Upper lobe of right lung (tissue), 1 donor: ENCODE data around the gene CAPZB. TPM values are rescaled to one million over a fixed set of nuclear protein-coding genes. Genes with fewer than 3 reads are reported as not detected.

Experiments used
- ATAC-seq: fragments of 200-7000 bp; cut with Tn5 transposase; one replicate; pipeline ENCODE4 v1.9.1; 2020; ENCODE audit warnings: mild to moderate bottlenecking, moderate library complexity
- DNase-seq: peaks from one replicate; pipeline ENCODE4 v3.0.0-alpha.2; 2020
- H3K27ac ChIP-seq: fragments of 200-600 bp; one replicate; pipeline ENCODE4 v1.8.0; 2022
- H3K27me3 ChIP-seq: fragments of 200-600 bp; one replicate; pipeline ENCODE4 v1.8.0; 2022; ENCODE audit warnings: mild to moderate bottlenecking
- H3K36me3 ChIP-seq: fragments of 200-600 bp; one replicate; pipeline ENCODE4 v1.8.0; 2022
- H3K4me1 ChIP-seq: fragments of 200-600 bp; one replicate; pipeline ENCODE4 v1.8.0; 2022
- H3K4me3 ChIP-seq: fragments of 200-600 bp; one replicate; pipeline ENCODE4 v1.8.0; 2022; ENCODE audit warnings: mild to moderate bottlenecking
- H3K9me3 ChIP-seq: fragments of 200-600 bp; one replicate; pipeline ENCODE4 v1.8.0; 2022
- CTCF ChIP-seq: fragments of 200-600 bp; IDR thresholded peaks from one replicate; pipeline ENCODE4 v1.8.0; 2022; ENCODE audit warnings: antibody characterized with exemption
- intact Hi-C: fragments of 100-400 bp; cut with DNase I; formaldehyde crosslinking; loops from one replicate; pipeline ENCODE4 v1.11.0; 2022
- total RNA-seq: library from RNA; stranded (reverse); fragmentation: NEBNext Ultra II Directional; extraction: Animal tissue kit (Norgen Biotek cat#: 25700); gene quantifications from one replicate; pipeline ENCODE4 v1.2.1, GENCODE V29; 2021
- donor health status: DM: no; HTN: yes; CAD: no; lungs with severe emphysema.

Gene CAPZB
- total RNA-seq, 1 donor from 2014 or later, result 237 TPM

GRCh38 chr1:19400192-19400611, 85.1 kb downstream of the CAPZB start:
- ATAC-seq, result peak; percentile 48
- H3K4me3 ChIP-seq, result no peak overlapping the region
- H3K4me1 ChIP-seq, result peaks cover 51% of the 10 kb centered on the region

GRCh38 chr1:19398309-19398760, 87.0 kb downstream of the CAPZB start:
- H3K9me3 ChIP-seq, result no peaks in the 10 kb centered on the region
- H3K4me1 ChIP-seq, result peaks cover 49% of the 10 kb centered on the region
- ATAC-seq (peak; percentile 71), DNase-seq (no peak)
- peak overlapping the region; percentile 55 for H3K27ac ChIP-seq
- TF ChIP-seq CTCF, result peak; percentile 33
- no peaks in the 10 kb centered on the region for H3K27me3 ChIP-seq
- intact Hi-C loops, result no loop called here
- no peaks in the 10 kb centered on the region for H3K36me3 ChIP-seq
- H3K4me3 ChIP-seq, result no peak overlapping the region

More at GRCh38 chr1:19400192-19400611, 85.1 kb downstream of the CAPZB start:
- no peaks in the 10 kb centered on the region for H3K27me3 ChIP-seq
- TF ChIP-seq CTCF, result no peak
- DNase-seq, result no peak
- peak overlapping the region; percentile 58 for H3K27ac ChIP-seq
- H3K9me3 ChIP-seq, result no peaks in the 10 kb centered on the region
- no peaks in the 10 kb centered on the region for H3K36me3 ChIP-seq
- intact Hi-C loops, result no loop called here

GRCh38 chr1:19397217-19397945, 88.0 kb downstream of the CAPZB start:
- H3K27ac ChIP-seq, result peak overlapping the region; percentile 55
- DNase-seq, result no peak
- H3K4me3 ChIP-seq, result no peak overlapping the region
- no peak for TF ChIP-seq CTCF
- ATAC-seq, result no peak
- peaks cover 49% of the 10 kb centered on the region for H3K4me1 ChIP-seq
- intact Hi-C loops, result no loop called here
- H3K36me3 ChIP-seq, result no peaks in the 10 kb centered on the region
- no peaks in the 10 kb centered on the region for H3K27me3 ChIP-seq
- no peaks in the 10 kb centered on the region for H3K9me3 ChIP-seq

GRCh38 chr1:19396280-19396679, 89.1 kb downstream of the CAPZB start:
- DNase-seq (no peak), ATAC-seq (no peak)
- Histone ChIP-seq H3K4me1 (peaks cover 49% of the 10 kb centered on the region), H3K27ac (no peak overlapping the region), H3K4me3 (no peak overlapping the region), H3K9me3 (no peaks in the 10 kb centered on the region), H3K36me3 (no peaks in the 10 kb centered on the region), H3K27me3 (no peaks in the 10 kb centered on the region)
- intact Hi-C loops, result no loop called here
- no peak for TF ChIP-seq CTCF

GRCh38 chr1:19395678-19396192, 89.6 kb downstream of the CAPZB start:
- ATAC-seq (no peak), DNase-seq (no peak)
- no peak overlapping the region for H3K27ac ChIP-seq
- H3K9me3 ChIP-seq, result no peaks in the 10 kb centered on the region
- no peaks in the 10 kb centered on the region for H3K36me3 ChIP-seq
- intact Hi-C loops, result no loop called here
- no peak for TF ChIP-seq CTCF
- H3K4me1 ChIP-seq, result peaks cover 48% of the 10 kb centered on the region
- H3K4me3 ChIP-seq, result no peak overlapping the region
- no peaks in the 10 kb centered on the region for H3K27me3 ChIP-seq
